SK-N-SH (cell line): Measurements from ENCODE around the gene CTDP1. TPM values are rescaled to one million over a fixed set of nuclear protein-coding genes. Genes with fewer than 3 reads are reported as not detected.

Source experiments
- CTCF ChIA-PET: fragments of 300-600, 350-600 bp; formaldehyde crosslinking; extraction: SDS; loops from one replicate; lab custom pipeline; 2021; lab: Yijun Ruan, JAX
- POLR2A ChIA-PET: fragments of 350-600 bp; sonication (Branson Sonifier 250); formaldehyde crosslinking; extraction: SDS; loops from one replicate; lab custom pipeline; 2020; ENCODE audit warnings: antibody characterized with exemption, inconsistent platforms; lab: Yijun Ruan, JAX
- DNase-seq: peaks from one replicate; pipeline ENCODE4 v3.0.0; 2012
- H2AFZ ChIP-seq: fragments of 200-600 bp; sonication (generic); 2 replicates; pipeline ENCODE4 v1.8.1; 2016; ENCODE audit warnings: antibody characterized with exemption, mild to moderate bottlenecking, low read depth
- H3F3A ChIP-seq: fragments of 200-600 bp; sonication (generic); replicated peaks from 2 replicates; pipeline ENCODE3; 2016; ENCODE audit warnings: antibody characterized with exemption, mild to moderate bottlenecking; ENCODE audit not compliant: insufficient read depth
- H3K27ac ChIP-seq, 2 experiments: fragments of 200-500 bp in 1 of 2; fragments of 200-600 bp in 1 of 2; sonication (Bioruptor generic) in 1 of 2; sonication (generic), shearing (Covaris generic) in 1 of 2; 2 replicates each; pipeline versions ENCODE4 v1.5.1 to v1.6.1; 2014 to 2016; ENCODE audit warnings: low read depth in 2 of 2, inconsistent platforms in 1 of 2, low read length in 1 of 2, mild to moderate bottlenecking in 1 of 2, mixed read lengths in 1 of 2
- H3K27me3 ChIP-seq: fragments of 200-600 bp; sonication (generic), shearing (Covaris generic); 2 replicates; pipeline ENCODE4 v1.6.1; 2016; ENCODE audit warnings: mixed run types; ENCODE audit not compliant: insufficient read depth
- H3K36me3 ChIP-seq, 2 experiments: fragments of 200-500 bp in 1 of 2; fragments of 200-600 bp in 1 of 2; sonication (Bioruptor generic) in 1 of 2; sonication (generic) in 1 of 2; replicated peaks in 1 of 2; 2 replicates each; pipeline versions ENCODE3 to v1.5.1; 2014 to 2016; ENCODE audit warnings: low read length in 1 of 2, mild to moderate bottlenecking in 1 of 2; ENCODE audit not compliant: insufficient read depth in 2 of 2, control insufficient read depth in 1 of 2
- H3K4me1 ChIP-seq, 2 experiments: fragments of 200-500 bp in 1 of 2; fragments of 200-600 bp in 1 of 2; sonication (Bioruptor generic) in 1 of 2; sonication (generic), shearing (Covaris generic) in 1 of 2; 2 replicates each; pipeline versions ENCODE4 v1.5.1 to v1.6.1; 2014 to 2016; ENCODE audit warnings: low read depth in 1 of 2, low read length in 1 of 2, mixed run types in 1 of 2; ENCODE audit not compliant: insufficient read depth in 2 of 2, control insufficient read depth in 1 of 2
- H3K4me2 ChIP-seq: fragments of 200-600 bp; sonication (generic), shearing (Covaris generic); 2 replicates; pipeline ENCODE4 v1.6.1; 2017; ENCODE audit warnings: mixed run types
- H3K4me3 ChIP-seq, 2 experiments: fragments of 200-500 bp in 1 of 2; fragments of 200-600 bp in 1 of 2; sonication (Bioruptor generic) in 1 of 2; sonication (generic), shearing (Covaris generic) in 1 of 2; 2 replicates each; pipeline versions ENCODE4 v1.5.1 to v1.8.1; 2014 to 2016; ENCODE audit warnings: low read depth in 2 of 2, inconsistent platforms in 1 of 2, low read length in 1 of 2, mild to moderate bottlenecking in 1 of 2, mixed read lengths in 1 of 2, moderate library complexity in 1 of 2
- H3K79me2 ChIP-seq: fragments of 200-600 bp; sonication (generic); 2 replicates; pipeline ENCODE4 v1.8.1; 2017; ENCODE audit warnings: mild to moderate bottlenecking; ENCODE audit not compliant: insufficient read depth
- H3K9ac ChIP-seq: fragments of 200-600 bp; sonication (generic); 2 replicates; pipeline ENCODE4 v1.6.1; 2017; ENCODE audit warnings: mixed run types
- H3K9me2 ChIP-seq: fragments of 200-600 bp; sonication (generic); 2 replicates; pipeline ENCODE4 v1.6.1; 2017; ENCODE audit warnings: mixed run types
- H3K9me3 ChIP-seq: fragments of 200-600 bp; sonication (generic); 2 replicates; pipeline ENCODE4 v1.6.1; 2017; ENCODE audit warnings: mixed run types, mild to moderate bottlenecking, moderate library complexity
- H4K20me1 ChIP-seq: fragments of 200-600 bp; sonication (generic); 2 replicates; pipeline ENCODE4 v1.6.1; 2017; ENCODE audit warnings: mild to moderate bottlenecking, mixed run types; ENCODE audit not compliant: insufficient read depth
- CHD2 ChIP-seq: fragments of 150-350 bp; IDR thresholded peaks from 2 replicates; pipeline ENCODE4 v1.6.1; 2018; ENCODE audit warnings: low read length; ENCODE audit not compliant: partially characterized antibody
- EP300 ChIP-seq, 2 experiments: IDR thresholded peaks; 2 replicates each; pipeline versions ENCODE4 v1.4.0 to v1.6.1; 2012; ENCODE audit warnings: borderline replicate concordance in 1 of 2, low read depth in 1 of 2, low read length in 1 of 2
- EZH2phosphoT487 ChIP-seq: fragments of 200-600 bp; sonication (generic); IDR thresholded peaks from 2 replicates; pipeline ENCODE4 v1.6.1; 2017; ENCODE audit warnings: low read depth, mixed run types, mild to moderate bottlenecking, antibody characterized with exemption, moderate library complexity, borderline replicate concordance
- GABPA ChIP-seq: IDR thresholded peaks from 2 replicates; pipeline ENCODE4 v1.4.0; 2012; ENCODE audit warnings: low read depth, mild to moderate bottlenecking
- IRF3 ChIP-seq: fragments of 150-350 bp; IDR thresholded peaks from 2 replicates; pipeline ENCODE4 v1.6.1; 2016; ENCODE audit warnings: mild to moderate bottlenecking, low read depth, low read length
- MAX ChIP-seq: IDR thresholded peaks from 2 replicates; pipeline ENCODE4 v1.4.0; 2012; ENCODE audit warnings: low read depth
- MEF2A ChIP-seq: IDR thresholded peaks from 2 replicates; pipeline ENCODE4 v1.4.0; 2012; ENCODE audit warnings: low read depth, borderline replicate concordance
- MXI1 ChIP-seq: IDR thresholded peaks from 2 replicates; pipeline ENCODE4 v1.6.1; 2012; ENCODE audit warnings: mild to moderate bottlenecking, low read depth, low read length, improper control_type of control experiment
- NRF1 ChIP-seq: IDR thresholded peaks from 2 replicates; pipeline ENCODE4 v1.6.1; 2012; ENCODE audit warnings: low read depth, mild to moderate bottlenecking, low read length
- POLR2AphosphoS5 ChIP-seq: IDR thresholded peaks from 2 replicates; pipeline ENCODE4 v1.6.1; 2012; ENCODE audit warnings: low read depth, low read length
- RAD21 ChIP-seq: IDR thresholded peaks from 2 replicates; pipeline ENCODE4 v1.6.1; 2012; ENCODE audit warnings: mild to moderate bottlenecking, low read length
- RCOR1 ChIP-seq: fragments of 150-350 bp; IDR thresholded peaks from 2 replicates; pipeline ENCODE4 v1.6.1; 2017; ENCODE audit warnings: antibody characterized with exemption, low read length
- RFX5 ChIP-seq: IDR thresholded peaks from 2 replicates; pipeline ENCODE4 v1.6.1; 2012; ENCODE audit warnings: mild to moderate bottlenecking, improper control_type of control experiment, low read length
- RXRA ChIP-seq: IDR thresholded peaks from 2 replicates; pipeline ENCODE4 v1.4.0; 2012; ENCODE audit warnings: low read depth, mild to moderate bottlenecking, borderline replicate concordance
- TAF1 ChIP-seq: IDR thresholded peaks from 2 replicates; pipeline ENCODE4 v1.6.1; 2012; ENCODE audit warnings: low read depth, mild to moderate bottlenecking, low read length, moderate library complexity, borderline replicate concordance
- TCF12 ChIP-seq: IDR thresholded peaks from 2 replicates; pipeline ENCODE4 v1.4.0; 2012
- ZBTB33 ChIP-seq: IDR thresholded peaks from 2 replicates; pipeline ENCODE4 v1.4.0; 2012; ENCODE audit warnings: low read depth, borderline replicate concordance
- WGBS: methylation state at CpG from one replicate; pipeline ENCODE4 v1.1.6; 2017; ENCODE audit warnings: low lambda C conversion rate; 5-methylcytosine and 5-hydroxymethylcytosine counted together
- polyA plus RNA-seq, 3 experiments: library from polyadenylated mRNA; depleted of rRNA; stranded (reverse); fragments of >200 nt; gene quantifications; 2 replicates each; pipeline ENCODE4 v1.2.3, GENCODE V29; 2012

CTDP1 gene
- polyA plus RNA-seq, 1 of the 3 experiments (the other 2 are of a cell fraction) = 15.6 TPM

- Histone ChIP-seq H4K20me1 (0 out of 2 replicates have a peak, but pooled peaks cover 5% of the 10 kb centered on the region), H3K9me2 (no peaks in the 10 kb centered on the region), H3K36me3 (peaks cover 22 to 42% of the 10 kb centered on the region in 2 experiments), H3K4me1 (no peaks in the 10 kb centered on the region), H3K27me3 (no peaks in the 10 kb centered on the region), H3K4me3 (no peak overlapping the region), H3K9ac (no peak overlapping the region), H3F3A (no peaks in the 10 kb centered on the region), H3K4me2 (no peak overlapping the region), H3K79me2 (peaks cover 4% of the 10 kb centered on the region; the same call in 1 of the 2 replicates), H2AFZ (no peak overlapping the region), H3K27ac (no peak overlapping the region), H3K9me3 (no peaks in the 10 kb centered on the region)
- no peak for TF ChIP-seq TAF1
- no peak for TF ChIP-seq IRF3
- TF ChIP-seq GABPA = no peak
- TF ChIP-seq RAD21 = no peak
- no peak for TF ChIP-seq MEF2A
- no peak for TF ChIP-seq CHD2
- CTCF ChIA-PET = no interaction called here
- 91% methylated on average over 10 of the region's 13 CpGs for WGBS
- POLR2A ChIA-PET = no interaction called here
- no peak for DNase-seq
Observed at GRCh38 chr18:79723036-79723435, 43.4 kb downstream of the CTDP1 start.

- no peak overlapping the region for H3K4me2 ChIP-seq
- no peaks in the 10 kb centered on the region for H3K9me3 ChIP-seq
- H3K27ac ChIP-seq = no peak overlapping the region
- DNase-seq = no peak
- no peak for TF ChIP-seq EZH2phosphoT487
- no peak overlapping the region for H3K9ac ChIP-seq
- H3F3A ChIP-seq = no peaks in the 10 kb centered on the region
- H3K79me2 ChIP-seq = peaks cover 4% of the 10 kb centered on the region; the same call in 1 of the 2 replicates
- POLR2A ChIA-PET = no interaction called here
- no peak overlapping the region for H2AFZ ChIP-seq
- CTCF ChIA-PET = no interaction called here
- no peaks in the 10 kb centered on the region for H3K9me2 ChIP-seq
- H3K4me1 ChIP-seq = no peaks in the 10 kb centered on the region
- 0 out of 2 replicates have a peak, but pooled peaks cover 5% of the 10 kb centered on the region for H4K20me1 ChIP-seq
- H3K4me3 ChIP-seq = no peak overlapping the region
- H3K27me3 ChIP-seq = no peaks in the 10 kb centered on the region
- peaks cover 24 to 43% of the 10 kb centered on the region in 2 experiments for H3K36me3 ChIP-seq
- WGBS = 90% methylated on average over 11 of the region's 11 CpGs
Observed at GRCh38 chr18:79723628-79724027, 44.0 kb downstream of the CTDP1 start.

GRCh38 chr18:79724299-79725080 is 44.9 kb downstream of the CTDP1 start:
- H3F3A ChIP-seq = no peaks in the 10 kb centered on the region
- peaks cover 27 to 43% of the 10 kb centered on the region in 2 experiments for H3K36me3 ChIP-seq
- ChIA-PET CTCF (no interaction called here), POLR2A (no interaction called here)
- H3K9ac ChIP-seq = no peak overlapping the region
- no peaks in the 10 kb centered on the region for H3K27me3 ChIP-seq
- H3K27ac ChIP-seq = no peak overlapping the region
- no peaks in the 10 kb centered on the region for H3K4me1 ChIP-seq
- peaks cover 4% of the 10 kb centered on the region; the same call in 1 of the 2 replicates for H3K79me2 ChIP-seq
- no peak overlapping the region for H2AFZ ChIP-seq
- no peak for DNase-seq
- no peaks in the 10 kb centered on the region for H3K9me3 ChIP-seq
- no peaks in the 10 kb centered on the region for H3K9me2 ChIP-seq
- H3K4me3 ChIP-seq = no peak overlapping the region
- H4K20me1 ChIP-seq = 0 out of 2 replicates have a peak, but pooled peaks cover 5% of the 10 kb centered on the region
- 91% methylated on average over 15 of the region's 15 CpGs for WGBS
- no peak overlapping the region for H3K4me2 ChIP-seq
- TF ChIP-seq GABPA (no peak), EP300 (IDR thresholded peaks at IDR 0.05; ENCODE audit: borderline replicate concordance in 1 of 2, low read depth in 1 of 2, low read length in 1 of 2) (no peak), RXRA (no peak), MXI1 (no peak), TCF12 (no peak), RAD21 (no peak), ZBTB33 (no peak), RFX5 (no peak), RCOR1 (no peak), MAX (no peak), POLR2AphosphoS5 (no peak), NRF1 (no peak)
